BJ (cell line): ENCODE data around the gene CAPN9. TPM values are rescaled to one million over a fixed set of nuclear protein-coding genes. Genes with fewer than 3 reads are reported as not detected.

Experiments used
- CTCF ChIA-PET: fragments of 350-600 bp; formaldehyde crosslinking; extraction: SDS; loops from one replicate; lab custom pipeline; 2021; ENCODE audit warnings: antibody characterized with exemption, inconsistent platforms; lab: Yijun Ruan, JAX
- POLR2A ChIA-PET: fragments of 300-600 bp; sonication (Branson Sonifier 250); formaldehyde crosslinking; extraction: SDS; loops from one replicate; lab custom pipeline; 2021; ENCODE audit warnings: antibody characterized with exemption; lab: Charles Lee
- DNase-seq: peaks from one replicate; pipeline ENCODE4 v3.0.0-alpha.2; 2011; ENCODE audit warnings: low read depth
- H3K27me3 ChIP-seq: 2 replicates; pipeline ENCODE4 v1.6.0; 2011; ENCODE audit warnings: low read length; ENCODE audit not compliant: control insufficient read depth, insufficient read depth
- H3K36me3 ChIP-seq: 2 replicates; pipeline ENCODE4 v1.5.1; 2011; ENCODE audit warnings: low read length; ENCODE audit not compliant: control insufficient read depth, insufficient read depth
- H3K4me3 ChIP-seq: 2 replicates; pipeline ENCODE4 v1.5.1; 2011; ENCODE audit warnings: low read depth, mild to moderate bottlenecking, control low read depth, low read length
- polyA plus RNA-seq: library from polyadenylated mRNA; depleted of rRNA; stranded (reverse); fragments of >200 nt; gene quantifications from 2 replicates; pipeline ENCODE4 v1.2.3, GENCODE V29; 2011
- TF ChIP-seq, protein P1 (sequence below): IDR thresholded peaks from 2 replicates; pipeline ENCODE4 v1.5.1; 2011; ENCODE audit warnings: low read depth, mild to moderate bottlenecking, control low read depth, inconsistent platforms, low read length, moderate library complexity; ENCODE audit not compliant: insufficient read depth

CAPN9 gene
- polyA plus RNA-seq, 1 experiment, result not detected

DNA sequence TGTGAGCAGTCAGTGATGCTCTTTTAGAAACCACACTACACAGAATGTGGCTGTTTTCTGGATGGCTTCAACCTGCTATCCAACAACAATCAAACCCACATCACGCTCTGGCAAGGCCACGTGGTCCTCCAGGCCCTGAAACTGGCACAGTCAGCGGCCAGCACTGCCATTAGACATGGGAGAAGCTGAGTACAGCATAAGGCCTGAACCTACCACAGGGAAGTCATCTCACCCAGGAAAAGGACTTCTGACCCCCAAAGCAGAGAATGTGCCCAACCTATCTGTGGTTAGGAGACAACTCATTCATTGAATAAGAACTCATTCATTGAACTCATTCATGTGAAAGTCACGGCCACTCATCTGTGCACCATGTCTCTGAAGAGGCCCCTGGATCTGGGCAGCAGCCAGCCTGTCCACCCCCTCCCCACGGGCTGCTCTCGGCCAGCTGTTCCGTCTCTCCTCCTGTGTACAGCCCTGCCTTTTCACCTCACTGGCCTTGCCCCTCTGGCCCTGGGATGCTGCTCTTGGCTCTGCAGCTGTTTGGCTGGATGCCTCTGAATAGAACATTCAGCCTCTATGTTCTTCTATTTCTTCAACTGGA is 80.0 kb downstream of the CAPN9 start:
- TF ChIP-seq, protein P1, sequence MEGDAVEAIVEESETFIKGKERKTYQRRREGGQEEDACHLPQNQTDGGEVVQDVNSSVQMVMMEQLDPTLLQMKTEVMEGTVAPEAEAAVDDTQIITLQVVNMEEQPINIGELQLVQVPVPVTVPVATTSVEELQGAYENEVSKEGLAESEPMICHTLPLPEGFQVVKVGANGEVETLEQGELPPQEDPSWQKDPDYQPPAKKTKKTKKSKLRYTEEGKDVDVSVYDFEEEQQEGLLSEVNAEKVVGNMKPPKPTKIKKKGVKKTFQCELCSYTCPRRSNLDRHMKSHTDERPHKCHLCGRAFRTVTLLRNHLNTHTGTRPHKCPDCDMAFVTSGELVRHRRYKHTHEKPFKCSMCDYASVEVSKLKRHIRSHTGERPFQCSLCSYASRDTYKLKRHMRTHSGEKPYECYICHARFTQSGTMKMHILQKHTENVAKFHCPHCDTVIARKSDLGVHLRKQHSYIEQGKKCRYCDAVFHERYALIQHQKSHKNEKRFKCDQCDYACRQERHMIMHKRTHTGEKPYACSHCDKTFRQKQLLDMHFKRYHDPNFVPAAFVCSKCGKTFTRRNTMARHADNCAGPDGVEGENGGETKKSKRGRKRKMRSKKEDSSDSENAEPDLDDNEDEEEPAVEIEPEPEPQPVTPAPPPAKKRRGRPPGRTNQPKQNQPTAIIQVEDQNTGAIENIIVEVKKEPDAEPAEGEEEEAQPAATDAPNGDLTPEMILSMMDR, result no peak

DNA sequence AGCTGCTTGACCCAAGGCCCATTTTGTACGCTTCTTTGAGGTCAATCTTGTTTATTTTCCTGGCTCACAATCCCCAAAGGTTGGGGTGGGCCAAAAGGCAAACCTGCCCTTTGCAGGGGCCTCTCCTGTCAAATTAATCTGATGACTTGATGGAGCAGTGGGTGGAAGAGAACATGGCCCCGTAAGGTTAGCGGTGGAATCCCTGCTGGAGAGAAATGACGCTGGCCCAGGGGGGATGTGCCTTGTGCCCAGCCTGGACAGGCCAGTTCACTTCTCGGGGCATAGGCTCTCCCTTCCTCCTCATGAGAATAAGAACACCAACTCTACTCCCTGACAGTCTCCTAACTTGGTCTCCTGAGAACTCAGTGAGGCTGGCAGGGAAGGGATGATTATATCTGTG is 80.6 kb downstream of the CAPN9 start:
- TF ChIP-seq, protein P1, result no peak
- Histone ChIP-seq H3K4me3 (no peak overlapping the region), H3K27me3 (no peaks in the 10 kb centered on the region), H3K36me3 (no peaks in the 10 kb centered on the region)
- DNase-seq, result no peak
- ChIA-PET POLR2A (no interaction called here), CTCF (interaction anchor here (3.4 kb wide), 1 partner anchor 7 kb away, joined by 12 read pairs; no protein-coding TSS in a partner anchor)

More for the DNA sequence above, 80.0 kb downstream of the CAPN9 start:
- CTCF ChIA-PET, result interaction anchor here (1.0 to 3.4 kb wide), 3 partner anchors 8 to 40 kb away, joined by 4 to 12 read pairs (median 7); no protein-coding TSS in a partner anchor
- POLR2A ChIA-PET, result no interaction called here
- Histone ChIP-seq H3K36me3 (no peaks in the 10 kb centered on the region), H3K27me3 (no peaks in the 10 kb centered on the region), H3K4me3 (no peak overlapping the region)
- no peak for DNase-seq

DNA sequence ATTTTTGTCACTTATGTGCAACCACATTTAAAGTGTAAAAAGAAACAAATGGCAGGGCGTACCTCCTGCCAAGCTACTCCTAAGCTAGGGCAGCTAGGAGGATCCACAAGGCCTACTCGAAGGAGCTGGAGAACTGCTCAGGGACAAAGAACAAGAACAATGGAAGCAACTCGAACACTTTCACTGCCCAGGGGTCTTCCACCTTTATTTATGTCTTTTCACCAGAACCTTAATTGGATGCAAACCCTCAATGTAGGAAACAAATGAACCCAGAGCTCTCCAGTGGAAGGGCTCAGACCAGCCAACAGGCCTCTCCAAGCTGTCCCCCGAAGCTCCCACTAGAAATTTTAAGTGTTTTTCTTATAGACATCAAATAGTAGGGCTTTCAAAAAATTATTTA is 81.2 kb downstream of the CAPN9 start:
- POLR2A ChIA-PET, result no interaction called here
- no peak for DNase-seq
- TF ChIP-seq, protein P1, result no peak
- H3K4me3 ChIP-seq, result no peak overlapping the region
- H3K36me3 ChIP-seq, result no peaks in the 10 kb centered on the region
- no peaks in the 10 kb centered on the region for H3K27me3 ChIP-seq
- CTCF ChIA-PET, result interaction anchor here (0.6 to 0.7 kb wide), 2 partner anchors 30 to 39 kb away, joined by 3 read pairs; no protein-coding TSS in a partner anchor

DNA sequence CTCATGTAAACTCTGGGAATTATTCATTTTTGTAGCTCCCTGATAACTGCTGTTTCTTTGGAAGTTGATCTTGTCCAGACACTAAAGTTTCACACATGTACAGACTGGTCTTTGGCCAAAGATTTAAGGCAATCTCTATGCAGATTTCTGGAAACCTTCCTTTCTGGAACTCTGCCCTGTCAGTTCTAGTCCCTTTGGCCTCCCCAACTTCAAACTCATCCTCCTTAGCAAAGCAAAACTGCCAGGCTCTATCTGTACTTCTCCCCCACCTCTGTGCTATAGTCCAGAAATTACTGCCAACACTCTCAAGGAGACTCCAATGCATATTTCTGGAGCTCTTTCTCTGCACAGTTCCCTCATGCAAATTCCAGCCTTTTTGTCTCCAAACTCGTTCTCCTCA is 84.6 kb downstream of the CAPN9 start:
- H3K36me3 ChIP-seq, result peaks cover 2% of the 10 kb centered on the region; the same call in 1 of the 2 replicates
- H3K27me3 ChIP-seq, result no peaks in the 10 kb centered on the region
- no peak for DNase-seq
- H3K4me3 ChIP-seq, result no peak overlapping the region
- POLR2A ChIA-PET, result no interaction called here
- TF ChIP-seq, protein P1, result no peak
- CTCF ChIA-PET, result no interaction called here

- DNase-seq, result no peak
- H3K36me3 ChIP-seq, result peaks cover 2% of the 10 kb centered on the region; the same call in 1 of the 2 replicates
- no peak overlapping the region for H3K4me3 ChIP-seq
- ChIA-PET CTCF (no interaction called here), POLR2A (no interaction called here)
- H3K27me3 ChIP-seq, result no peaks in the 10 kb centered on the region
- TF ChIP-seq, protein P1, result no peak
These were observed 85.3 kb downstream of the CAPN9 start for GRCh38 chr1:230832476-230832875.
